PFSK-1 (cell line): ENCODE results near the gene CD8A.

Source experiments
- POLR2AphosphoS5 ChIP-seq: IDR thresholded peaks from 2 replicates; pipeline ENCODE4 v1.6.1; 2012; ENCODE audit warnings: low read depth, mild to moderate bottlenecking, control low read depth, low read length, moderate library complexity
- REST ChIP-seq, 2 experiments: IDR thresholded peaks; 2 replicates each; pipeline versions ENCODE4 v1.6.1 to v1.8.0; 2011 to 2012; ENCODE audit warnings: low read depth in 2 of 2, low read length in 2 of 2, control low read depth in 1 of 2, inconsistent platforms in 1 of 2, mild to moderate bottlenecking in 1 of 2, moderate library complexity in 1 of 2; ENCODE audit not compliant: insufficient read depth in 1 of 2
- SIN3A ChIP-seq: IDR thresholded peaks from 2 replicates; pipeline ENCODE4 v1.6.1; 2012; ENCODE audit warnings: mild to moderate bottlenecking, low read length, moderate library complexity, borderline replicate concordance; ENCODE audit not compliant: insufficient read depth

- TF ChIP-seq POLR2AphosphoS5 (no peak), REST (IDR thresholded peaks at IDR 0.05; ENCODE audit: insufficient read depth in 1 of 2, low read depth in 2 of 2, low read length in 2 of 2) (no peak), SIN3A (no peak)
Measured at GRCh38 chr2:86768189-86768949, 22.3 kb downstream of the CD8A start.
